Loucy (cell line): Measurements from ENCODE around the gene ST8SIA5.

Experiments used
- H2AFZ ChIP-seq: fragments of 200-600 bp; sonication (generic); 2 replicates; pipeline ENCODE4 v1.6.0; 2016; ENCODE audit warnings: antibody characterized with exemption, mild to moderate bottlenecking, low read length, moderate library complexity
- H3F3A ChIP-seq: fragments of 200-600 bp; 2 replicates; pipeline ENCODE4 v1.6.0; 2016; ENCODE audit warnings: antibody characterized with exemption, low read depth, mild to moderate bottlenecking
- H3K27me3 ChIP-seq: fragments of 200-600 bp; sonication (generic); 2 replicates; pipeline ENCODE4 v1.6.1; 2014; ENCODE audit warnings: low read length, mild to moderate bottlenecking; ENCODE audit not compliant: insufficient read depth, poor library complexity, severe bottlenecking
- H3K36me3 ChIP-seq: fragments of 200-600 bp; sonication (generic); 2 replicates; pipeline ENCODE4 v1.6.1; 2016; ENCODE audit warnings: low read length; ENCODE audit not compliant: insufficient read depth
- H3K4me1 ChIP-seq: fragments of 200-600 bp; sonication (generic); 2 replicates; pipeline ENCODE4 v1.5.1; 2014; ENCODE audit warnings: low read length, mild to moderate bottlenecking; ENCODE audit not compliant: insufficient read depth, poor library complexity, severe bottlenecking
- H3K4me2 ChIP-seq: fragments of 200-600 bp; sonication (generic); 2 replicates; pipeline ENCODE4 v1.6.0; 2014; ENCODE audit warnings: antibody characterized with exemption, low read length, low read depth, mild to moderate bottlenecking; ENCODE audit not compliant: poor library complexity, severe bottlenecking
- H3K4me3 ChIP-seq: fragments of 200-600 bp; sonication (generic); 2 replicates; pipeline ENCODE4 v1.5.1; 2014; ENCODE audit warnings: low read length, mild to moderate bottlenecking, mixed read lengths; ENCODE audit not compliant: poor library complexity, severe bottlenecking
- H3K79me2 ChIP-seq: fragments of 200-600 bp; sonication (generic); 2 replicates; pipeline ENCODE4 v1.6.1; 2014; ENCODE audit warnings: low read length; ENCODE audit not compliant: insufficient read depth
- H3K9ac ChIP-seq: fragments of 200-600 bp; sonication (generic); 2 replicates; pipeline ENCODE4 v1.6.0; 2014; ENCODE audit warnings: mild to moderate bottlenecking, low read depth, low read length, moderate library complexity; ENCODE audit not compliant: poor library complexity, severe bottlenecking
- H3K9me2 ChIP-seq: fragments of 200-600 bp; sonication (generic); replicated peaks from 2 replicates; pipeline ENCODE4 v1.6.1; 2016; ENCODE audit warnings: low read depth, low read length, mixed read lengths
- H3K9me3 ChIP-seq: fragments of 200-600 bp; sonication (generic); 2 replicates; pipeline ENCODE4 v1.6.1; 2014; ENCODE audit warnings: mild to moderate bottlenecking, antibody characterized with exemption, low read length, low read depth; ENCODE audit not compliant: insufficient read depth
- H4K20me1 ChIP-seq: fragments of 200-600 bp; sonication (generic); 2 replicates; pipeline ENCODE4 v1.6.0; 2014; ENCODE audit warnings: antibody characterized with exemption, low read length, mild to moderate bottlenecking; ENCODE audit not compliant: insufficient read depth, poor library complexity, severe bottlenecking
- CTCF ChIP-seq: fragments of 200-600 bp; sonication (generic); conservative IDR thresholded peaks from 2 replicates; pipeline ENCODE4 v1.5.1; 2014; ENCODE audit warnings: mild to moderate bottlenecking, antibody characterized with exemption, low read length
- EZH2phosphoT487 ChIP-seq: fragments of 200-600 bp; IDR thresholded peaks from 2 replicates; pipeline ENCODE4 v1.6.1; 2018; ENCODE audit warnings: antibody characterized with exemption, mild to moderate bottlenecking, moderate library complexity, borderline replicate concordance

ST8SIA5 gene

GRCh38 chr18:46720521-46720920, 36.3 kb downstream of the ST8SIA5 start:
- Histone ChIP-seq H3K9me2 (no peaks in the 10 kb centered on the region), H2AFZ (no peak overlapping the region), H3K9ac (no peak overlapping the region), H3K4me3 (no peak overlapping the region), H3K9me3 (no peaks in the 10 kb centered on the region), H3K4me1 (no peaks in the 10 kb centered on the region), H3K36me3 (no peaks in the 10 kb centered on the region), H3F3A (no peaks in the 10 kb centered on the region), H3K4me2 (no peak overlapping the region), H3K79me2 (no peaks in the 10 kb centered on the region), H3K27me3 (no peaks in the 10 kb centered on the region), H4K20me1 (no peaks in the 10 kb centered on the region)
- TF ChIP-seq CTCF (no peak), EZH2phosphoT487 (no peak)

GRCh38 chr18:46720092-46720491, 36.8 kb downstream of the ST8SIA5 start:
- Histone ChIP-seq H3K4me1 (no peaks in the 10 kb centered on the region), H4K20me1 (no peaks in the 10 kb centered on the region)

GRCh38 chr18:46719388-46719787, 37.5 kb downstream of the ST8SIA5 start:
- no peak overlapping the region for H3K4me3 ChIP-seq
- H2AFZ ChIP-seq = no peak overlapping the region
- H3K4me2 ChIP-seq = no peak overlapping the region
- H3K79me2 ChIP-seq = no peaks in the 10 kb centered on the region
- TF ChIP-seq EZH2phosphoT487 (no peak), CTCF (no peak)
- H4K20me1 ChIP-seq = no peaks in the 10 kb centered on the region
- no peaks in the 10 kb centered on the region for H3F3A ChIP-seq
- H3K9ac ChIP-seq = no peak overlapping the region
- H3K4me1 ChIP-seq = no peaks in the 10 kb centered on the region
- H3K27me3 ChIP-seq = no peaks in the 10 kb centered on the region
- H3K9me3 ChIP-seq = no peaks in the 10 kb centered on the region
- H3K36me3 ChIP-seq = no peaks in the 10 kb centered on the region
- H3K9me2 ChIP-seq = no peaks in the 10 kb centered on the region

More at GRCh38 chr18:46720092-46720491, 36.8 kb downstream of the ST8SIA5 start:
- Histone ChIP-seq H3K9me3 (no peaks in the 10 kb centered on the region), H3K27me3 (no peaks in the 10 kb centered on the region), H3K36me3 (no peaks in the 10 kb centered on the region), H3K4me3 (no peak overlapping the region), H3K9ac (no peak overlapping the region), H3K4me2 (no peak overlapping the region), H3K9me2 (no peaks in the 10 kb centered on the region), H3K79me2 (no peaks in the 10 kb centered on the region), H3F3A (no peaks in the 10 kb centered on the region), H2AFZ (no peak overlapping the region)
- TF ChIP-seq EZH2phosphoT487 = no peak
- TF ChIP-seq CTCF = no peak
